Kidney epithelial cell (primary cell): Measurements from ENCODE around the gene MIPEP. TPM values are rescaled to one million over a fixed set of nuclear protein-coding genes. Genes with fewer than 3 reads are reported as not detected.

Experiments used
- DNase-seq: peaks from one replicate; pipeline ENCODE4 v3.0.0-alpha.2; 2010; ENCODE audit warnings: low read depth
- H3K27me3 ChIP-seq: 2 replicates; pipeline ENCODE4 v1.6.0; 2011; ENCODE audit warnings: low read length; ENCODE audit not compliant: control insufficient read depth, insufficient read depth
- H3K36me3 ChIP-seq: 2 replicates; pipeline ENCODE4 v1.5.1; 2011; ENCODE audit warnings: low read length; ENCODE audit not compliant: control insufficient read depth, insufficient read depth
- H3K4me3 ChIP-seq: 2 replicates; pipeline ENCODE4 v1.5.1; 2011; ENCODE audit warnings: low read depth, mild to moderate bottlenecking, control low read depth, low read length
- CTCF ChIP-seq: IDR thresholded peaks from 2 replicates; pipeline ENCODE4 v1.5.1; 2011; ENCODE audit warnings: mild to moderate bottlenecking, moderate library complexity, low read length, control low read depth, inconsistent platforms; ENCODE audit not compliant: insufficient read depth, poor library complexity, severe bottlenecking
- total RNA-seq: library from RNA; depleted of rRNA; stranded (reverse); fragments of >200 nt; gene quantifications from 2 replicates; pipeline ENCODE4 v1.2.3, GENCODE V29; 2015

Gene MIPEP
- total RNA-seq, 1 donor from 2014 or later = 25.6 TPM

- Histone ChIP-seq H3K27me3 (no peaks in the 10 kb centered on the region), H3K4me3 (no peak overlapping the region), H3K36me3 (no peaks in the 10 kb centered on the region)
- no peak for TF ChIP-seq CTCF
- DNase-seq = no peak
These were observed 95.5 kb downstream of the MIPEP start for GRCh38 chr13:23793711-23794110.

GRCh38 chr13:23792680-23793079, 96.5 kb downstream of the MIPEP start:
- H3K36me3 ChIP-seq = no peaks in the 10 kb centered on the region
- no peak for TF ChIP-seq CTCF
- no peaks in the 10 kb centered on the region for H3K27me3 ChIP-seq
- no peak overlapping the region for H3K4me3 ChIP-seq
- no peak for DNase-seq

- no peaks in the 10 kb centered on the region for H3K27me3 ChIP-seq
- no peaks in the 10 kb centered on the region for H3K36me3 ChIP-seq
- H3K4me3 ChIP-seq = no peak overlapping the region
- no peak for TF ChIP-seq CTCF
- DNase-seq = no peak
These were observed 98.5 kb downstream of the MIPEP start for GRCh38 chr13:23790577-23791170.

GRCh38 chr13:23789576-23790346, 99.4 kb downstream of the MIPEP start:
- no peaks in the 10 kb centered on the region for H3K27me3 ChIP-seq
- DNase-seq = no peak
- H3K36me3 ChIP-seq = no peaks in the 10 kb centered on the region
- TF ChIP-seq CTCF = no peak
- H3K4me3 ChIP-seq = no peak overlapping the region

GRCh38 chr13:23788459-23788858, 100.7 kb downstream of the MIPEP start:
- no peak for TF ChIP-seq CTCF

More at GRCh38 chr13:23788459-23788858, 100.7 kb downstream of the MIPEP start:
- no peak overlapping the region for H3K4me3 ChIP-seq
- no peaks in the 10 kb centered on the region for H3K27me3 ChIP-seq
- no peaks in the 10 kb centered on the region for H3K36me3 ChIP-seq
- DNase-seq = no peak
